LHCN-M2 (cell line): ENCODE measurements around the gene PM20D2. TPM values are rescaled to one million over a fixed set of nuclear protein-coding genes. Genes with fewer than 3 reads are reported as not detected.
"Not testable (repeated sequence)": the region's sequence is repeated elsewhere in the genome, so short reads cannot be mapped to it uniquely, and the experiment has no call there.

Experiments
- DNase-seq: peaks from one replicate; pipeline ENCODE4 v3.0.0-alpha.2; 2012; ENCODE audit warnings: low read depth
- polyA plus RNA-seq: library from polyadenylated mRNA; unstranded; fragments of >200 nt; gene quantifications from one replicate; pipeline ENCODE4 v1.2.1, GENCODE V29; 2012; ENCODE audit warnings: missing spikeins
- total RNA-seq: library from RNA; depleted of rRNA; stranded (reverse); fragments of >200 nt; gene quantifications from 2 replicates; pipeline ENCODE4 v1.2.3, GENCODE V29; 2014; rRNA removed

Gene PM20D2, protein sequence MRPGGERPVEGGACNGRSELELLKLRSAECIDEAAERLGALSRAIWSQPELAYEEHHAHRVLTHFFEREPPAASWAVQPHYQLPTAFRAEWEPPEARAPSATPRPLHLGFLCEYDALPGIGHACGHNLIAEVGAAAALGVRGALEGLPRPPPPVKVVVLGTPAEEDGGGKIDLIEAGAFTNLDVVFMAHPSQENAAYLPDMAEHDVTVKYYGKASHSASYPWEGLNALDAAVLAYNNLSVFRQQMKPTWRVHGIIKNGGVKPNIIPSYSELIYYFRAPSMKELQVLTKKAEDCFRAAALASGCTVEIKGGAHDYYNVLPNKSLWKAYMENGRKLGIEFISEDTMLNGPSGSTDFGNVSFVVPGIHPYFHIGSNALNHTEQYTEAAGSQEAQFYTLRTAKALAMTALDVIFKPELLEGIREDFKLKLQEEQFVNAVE
- 4.6 and 4.9 TPM in 2 replicates for total RNA-seq
- polyA plus RNA-seq: 1.0 TPM

DNA sequence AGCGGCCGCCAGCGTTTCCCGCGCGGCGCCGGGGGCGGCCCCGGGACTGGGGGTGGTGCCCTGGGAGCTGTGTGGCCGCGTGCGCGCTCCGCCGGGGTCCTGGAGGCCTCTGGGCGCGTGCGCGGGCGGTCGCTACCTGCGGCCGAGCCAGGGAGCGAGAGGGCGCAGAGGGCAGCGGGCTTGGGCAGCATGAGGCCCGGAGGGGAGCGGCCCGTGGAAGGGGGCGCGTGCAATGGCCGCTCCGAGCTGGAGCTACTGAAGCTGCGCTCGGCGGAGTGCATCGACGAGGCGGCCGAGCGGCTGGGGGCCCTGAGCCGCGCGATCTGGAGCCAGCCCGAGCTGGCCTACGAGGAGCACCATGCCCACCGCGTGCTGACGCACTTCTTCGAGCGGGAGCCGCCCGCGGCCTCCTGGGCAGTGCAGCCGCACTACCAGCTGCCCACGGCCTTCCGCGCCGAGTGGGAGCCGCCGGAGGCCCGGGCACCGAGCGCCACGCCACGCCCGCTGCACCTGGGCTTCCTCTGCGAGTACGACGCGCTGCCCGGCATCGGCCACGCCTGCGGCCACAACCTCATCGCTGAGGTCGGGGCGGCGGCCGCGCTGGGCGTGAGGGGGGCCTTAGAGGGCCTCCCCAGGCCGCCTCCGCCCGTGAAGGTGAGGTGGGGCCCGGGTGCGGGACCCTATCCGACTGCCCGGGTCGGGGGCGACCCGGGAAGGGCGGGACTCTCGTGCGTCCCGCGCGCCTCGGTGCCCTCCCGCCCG, at the start of gene PM20D2:
Gene PM20D2, plus strand, starts transcription at position 100 of the 762 bp plus-strand sequence. Its CDS starts 90 bp downstream, at position 190.
- peak; percentile 38 for DNase-seq

DNA sequence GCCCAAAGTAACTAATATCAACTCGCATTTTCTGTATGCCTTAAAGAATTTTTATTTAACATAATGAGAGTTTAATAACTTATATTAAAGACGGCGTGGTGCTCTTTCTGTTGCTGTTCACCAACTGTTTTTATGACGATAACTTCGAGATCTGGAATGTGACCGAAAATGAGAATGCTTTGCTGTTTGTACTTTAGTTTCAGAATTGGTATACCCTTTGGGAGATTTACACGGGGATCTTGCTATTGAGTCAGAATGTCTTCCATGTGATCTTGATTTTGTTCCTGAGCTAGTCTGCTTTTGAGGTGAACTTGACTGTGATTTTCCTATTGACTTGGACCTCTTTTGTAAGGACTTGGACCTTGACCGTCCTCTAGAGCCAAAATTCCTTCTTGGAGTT, 47.4 kb upstream of the PM20D2 start:
- DNase-seq: no peak

DNA sequence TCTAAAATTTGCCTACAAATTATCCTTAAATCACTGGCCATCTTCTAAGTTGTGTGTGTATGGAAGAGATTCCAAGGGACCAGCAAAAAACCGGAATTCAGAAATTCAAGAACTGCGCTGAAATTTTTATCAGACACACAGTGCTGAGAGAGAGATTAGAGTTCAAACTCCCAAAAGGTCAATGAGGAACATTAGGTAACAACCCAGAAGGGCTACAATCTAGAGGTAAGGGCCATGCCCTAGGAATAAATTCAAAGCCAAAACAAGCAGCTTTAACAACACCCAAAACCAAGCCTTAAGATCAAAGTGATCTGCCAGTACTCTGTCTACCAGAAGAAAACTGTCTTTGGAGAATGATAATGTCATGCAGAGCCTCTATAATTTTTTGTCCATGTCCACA, 45.7 kb upstream of the PM20D2 start:
- DNase-seq: no peak

DNA sequence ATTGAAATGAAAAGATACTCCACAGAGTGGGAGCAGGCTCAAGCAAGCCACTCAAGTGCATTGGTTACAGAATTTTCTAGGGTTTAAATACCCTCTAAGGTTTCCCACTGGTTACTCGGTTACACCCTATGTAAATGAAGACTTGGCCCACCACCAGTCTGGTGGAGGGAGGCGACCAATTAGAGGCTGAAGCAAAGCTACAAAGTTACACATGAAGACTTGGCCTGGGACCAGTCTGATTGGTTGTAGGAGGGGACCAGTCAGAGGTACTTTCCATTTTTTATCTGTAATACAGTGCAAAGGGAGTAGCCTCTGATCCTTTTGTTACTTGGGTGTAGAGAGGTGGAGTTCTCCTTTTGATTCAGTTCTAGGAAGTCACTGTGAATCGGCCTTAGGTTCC, 35.6 kb upstream of the PM20D2 start:
- DNase-seq: no peak

DNA sequence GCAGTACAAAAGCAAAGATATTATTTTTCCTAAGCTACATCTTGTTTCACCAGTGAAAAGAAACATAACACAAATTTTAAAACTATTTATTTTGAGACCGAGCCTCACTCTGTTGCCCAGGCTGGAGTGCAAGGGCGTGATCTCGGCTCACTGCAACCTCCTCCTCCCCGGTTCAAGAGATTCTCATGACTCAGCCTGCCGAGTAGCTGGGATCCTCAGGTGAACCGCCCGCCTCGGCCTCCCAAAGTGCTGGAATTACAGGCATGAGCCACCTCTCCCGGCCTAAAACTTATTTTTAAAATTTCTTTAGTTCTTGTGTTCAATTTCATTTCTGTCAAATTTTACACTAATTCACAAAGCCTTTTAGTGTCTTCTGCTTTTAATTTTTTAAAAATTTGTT, 33.9 kb upstream of the PM20D2 start:
- DNase-seq: no peak

DNA sequence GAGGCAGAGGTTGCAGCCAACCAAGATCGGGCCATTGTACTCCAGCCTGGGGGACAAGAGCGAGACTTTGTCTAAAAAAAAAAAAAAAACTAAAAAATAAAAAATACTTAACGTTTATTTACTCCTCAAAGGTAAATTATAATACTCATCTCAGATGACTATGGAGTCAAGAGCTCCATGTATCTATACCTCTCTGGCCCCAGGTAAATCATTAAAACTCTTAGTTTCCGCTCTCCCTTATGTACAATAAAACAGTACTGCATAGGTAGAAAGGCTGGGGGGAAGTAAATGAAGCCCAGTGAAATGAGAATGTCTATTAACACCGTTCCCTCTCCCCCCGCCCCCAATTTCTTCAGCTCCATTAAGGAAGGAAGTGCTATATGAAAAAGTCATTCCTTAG, 29.2 kb upstream of the PM20D2 start:
- no peak for DNase-seq

DNA sequence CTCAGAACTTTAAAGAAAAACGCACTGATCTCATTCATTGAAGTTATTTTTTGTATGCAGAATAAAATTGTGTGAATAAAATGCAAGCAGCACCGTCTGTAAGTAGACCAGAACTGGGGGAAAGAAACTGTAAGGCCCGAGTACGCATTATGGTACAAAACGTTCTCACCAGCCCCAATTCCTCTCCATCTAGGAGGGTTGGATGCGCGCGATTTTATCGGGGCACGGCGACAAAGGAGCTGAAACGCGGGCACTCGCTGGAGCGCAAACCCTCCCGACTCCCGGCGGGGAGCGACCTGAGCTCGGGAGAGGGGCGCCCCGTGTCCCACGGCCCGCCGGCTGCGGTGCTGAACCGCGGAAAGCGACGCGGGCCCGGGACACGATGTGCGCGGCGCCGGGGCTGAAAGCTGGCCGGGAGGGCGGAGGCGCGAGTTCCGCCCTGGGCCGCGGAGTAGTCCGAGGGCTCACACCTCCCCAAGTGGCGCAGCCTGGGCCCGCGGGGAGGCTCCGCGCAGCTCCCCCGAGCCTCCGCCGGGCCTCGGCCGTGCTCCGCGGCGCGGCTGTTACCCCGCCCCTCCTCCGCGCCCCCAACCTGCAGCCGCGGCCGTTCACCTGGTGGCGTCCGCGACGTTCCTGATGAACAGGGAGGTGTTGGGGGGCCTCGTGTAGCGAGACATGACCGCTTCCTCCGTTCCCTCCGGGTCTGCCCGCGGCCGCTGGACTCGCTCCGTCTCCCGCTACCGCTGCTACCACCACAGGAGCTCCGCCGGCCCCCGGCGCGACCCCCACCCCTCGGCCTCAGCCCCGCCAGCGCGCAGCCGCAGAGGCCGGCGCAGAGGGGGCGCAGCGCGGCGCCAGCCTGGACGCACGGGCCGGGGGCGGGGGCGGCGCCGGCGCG, 28.4 kb upstream of the PM20D2 start, which contains the start of gene SRSF12:
Gene SRSF12, minus strand, starts transcription at position 861 of the 898 bp plus-strand sequence. Its CDS starts 184 bp downstream, at position 677.
- DNase-seq: peak; percentile 5

DNA sequence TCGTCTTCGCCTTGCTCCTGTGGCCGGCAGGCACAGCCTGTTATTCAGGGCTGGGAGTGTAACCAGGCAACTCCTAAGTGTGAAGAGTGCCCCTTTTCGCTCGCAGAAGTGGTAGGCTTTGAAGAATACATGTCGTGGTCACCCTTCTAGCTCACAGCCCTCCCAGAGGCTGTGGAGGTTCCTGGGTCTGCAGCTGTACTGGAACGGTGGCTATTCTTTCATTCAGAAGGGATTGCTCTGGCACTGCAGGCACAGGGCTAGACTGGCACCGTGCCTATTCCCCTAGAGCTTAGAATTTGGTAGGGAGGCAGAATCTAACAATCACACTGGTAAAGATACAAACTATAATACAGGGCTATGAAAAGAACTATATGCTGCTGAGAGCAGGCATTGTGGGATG, 26.9 kb upstream of the PM20D2 start:
- DNase-seq: no peak

DNA sequence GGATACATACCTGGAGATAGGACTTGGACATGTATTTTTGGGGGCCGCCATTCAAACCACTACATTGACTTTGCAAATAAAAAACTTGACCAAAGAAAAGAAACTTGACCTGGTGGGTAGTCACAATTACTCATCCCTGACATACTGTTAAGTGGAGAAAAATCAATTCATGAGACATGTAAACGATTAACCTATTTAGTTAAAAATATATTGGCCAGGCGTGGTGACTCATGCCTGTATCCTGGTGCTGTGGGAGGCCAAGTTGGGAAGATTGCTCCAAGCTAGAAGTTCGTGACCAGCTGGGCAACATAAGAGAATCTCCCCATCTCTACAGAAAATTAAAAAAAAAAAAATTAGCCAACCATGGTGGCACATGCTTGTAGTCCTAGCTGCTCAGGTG, 25.5 kb upstream of the PM20D2 start:
- DNase-seq: no peak

DNA sequence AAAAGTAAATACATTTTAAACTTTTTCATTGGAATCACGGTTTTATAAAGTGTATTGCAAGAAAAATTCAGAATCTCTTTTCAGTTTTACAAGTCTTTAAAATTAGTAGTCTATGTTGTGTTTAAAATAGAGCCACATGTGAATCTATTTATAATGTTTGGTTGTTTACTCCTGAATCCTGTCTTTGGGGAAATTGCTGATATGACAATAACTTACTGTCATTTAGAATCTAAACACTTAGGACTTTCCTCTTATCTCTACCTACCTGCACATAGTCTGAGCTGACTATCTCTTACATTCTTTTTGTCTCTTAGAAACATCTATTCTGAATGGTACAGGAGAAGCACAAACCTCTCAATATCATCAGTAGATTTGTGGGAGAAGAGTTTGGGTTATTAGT, 23.9 kb upstream of the PM20D2 start:
- no peak for DNase-seq

DNA sequence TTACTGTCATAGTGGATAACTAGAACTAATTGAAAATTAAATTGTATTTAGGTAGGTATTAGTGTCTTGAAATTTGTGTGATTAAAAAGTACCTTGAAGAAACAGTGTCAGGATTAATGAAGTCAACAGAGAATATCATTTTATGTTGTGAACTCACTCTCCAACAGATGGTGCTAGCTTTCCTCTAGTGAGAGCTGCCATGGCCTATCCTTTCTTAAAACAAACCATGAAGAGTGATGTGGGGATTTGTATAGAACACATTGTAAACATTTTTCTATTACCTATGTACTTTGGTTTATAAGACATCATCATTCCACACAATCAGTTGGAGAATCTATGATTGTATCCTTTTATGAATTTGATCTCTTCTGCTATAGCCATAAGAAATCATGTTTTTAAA, 23.2 kb upstream of the PM20D2 start:
- DNase-seq: peak; percentile 26

DNA sequence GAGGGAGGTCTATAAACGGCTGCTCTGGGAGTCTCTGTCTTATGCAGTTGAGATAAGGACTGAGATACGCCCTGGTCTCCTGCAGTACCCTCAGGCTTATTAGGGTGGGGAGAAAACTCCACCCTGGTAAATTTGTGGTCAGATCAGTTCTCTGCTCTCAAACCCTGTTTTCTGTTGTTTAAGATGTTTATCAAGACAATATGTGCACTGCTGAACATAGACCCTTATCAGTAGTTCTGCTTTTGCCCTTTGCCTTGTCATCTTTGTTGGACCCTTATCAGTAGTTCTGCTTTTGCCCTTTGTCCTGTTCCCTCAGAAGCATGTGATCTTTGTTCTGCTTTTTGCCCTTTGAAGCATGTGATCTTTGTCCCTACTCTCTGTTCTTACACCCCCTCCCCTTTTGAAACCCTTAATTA, 17.6 kb upstream of the PM20D2 start:
- not testable (repeated sequence) for DNase-seq

DNA sequence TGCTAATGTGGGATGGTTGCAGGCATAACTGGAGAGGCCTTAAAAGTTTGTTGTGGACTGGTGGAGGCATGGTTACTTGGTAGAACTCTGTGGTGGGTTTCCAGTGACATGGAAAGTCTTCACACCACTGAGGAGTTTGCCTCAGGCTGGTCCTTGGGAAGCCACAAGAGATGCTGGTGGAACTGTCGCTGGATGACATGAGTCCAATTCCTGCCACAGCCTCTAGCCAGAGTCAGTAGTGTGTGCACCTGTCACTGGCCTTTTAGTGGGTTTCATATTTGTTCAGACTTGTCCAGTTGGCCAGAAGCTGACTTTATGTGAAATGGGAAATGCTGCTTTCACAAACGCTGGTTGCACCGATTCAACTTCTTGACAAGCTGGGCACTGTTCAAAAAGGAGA, 14.3 kb upstream of the PM20D2 start:
- DNase-seq: no peak

DNA sequence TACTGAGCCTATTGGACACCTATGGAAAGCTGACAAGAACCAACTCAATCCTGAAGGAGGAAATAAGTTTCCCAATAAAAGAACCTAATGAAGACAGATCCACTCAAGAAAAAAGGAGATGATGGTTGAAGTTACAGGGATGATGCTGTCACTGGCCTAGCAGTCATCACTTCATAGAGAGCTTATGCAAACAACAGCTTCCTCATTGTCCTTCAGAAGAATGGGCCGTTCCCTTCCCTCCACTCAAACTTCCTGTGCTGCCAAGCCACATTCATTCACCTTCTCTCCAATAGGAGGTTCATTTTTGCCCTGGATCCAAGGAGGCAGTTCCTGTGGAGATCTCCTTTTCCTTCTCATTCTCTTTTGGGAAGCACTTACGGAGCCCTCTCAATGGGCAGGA, 13.8 kb upstream of the PM20D2 start:
- no peak for DNase-seq

DNA sequence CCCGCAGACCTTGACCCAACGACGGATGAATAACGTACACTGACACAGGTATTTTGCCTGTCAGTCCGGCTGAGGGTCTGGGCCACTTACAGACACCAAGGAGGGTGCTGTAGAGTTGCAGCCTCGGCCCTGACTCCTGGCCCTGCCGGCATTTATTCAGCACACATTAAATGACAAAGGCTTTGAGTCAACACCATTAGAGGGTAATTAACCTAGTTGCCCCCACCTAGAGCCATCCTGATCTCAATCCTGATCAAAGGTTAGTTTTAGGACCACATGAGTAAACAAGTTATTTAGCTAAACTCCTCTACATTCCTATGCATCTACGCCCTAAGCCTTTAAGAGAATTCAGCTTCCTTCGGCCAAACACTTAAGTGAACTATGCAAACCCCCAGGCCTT, 11.9 kb upstream of the PM20D2 start:
- no peak for DNase-seq

DNA sequence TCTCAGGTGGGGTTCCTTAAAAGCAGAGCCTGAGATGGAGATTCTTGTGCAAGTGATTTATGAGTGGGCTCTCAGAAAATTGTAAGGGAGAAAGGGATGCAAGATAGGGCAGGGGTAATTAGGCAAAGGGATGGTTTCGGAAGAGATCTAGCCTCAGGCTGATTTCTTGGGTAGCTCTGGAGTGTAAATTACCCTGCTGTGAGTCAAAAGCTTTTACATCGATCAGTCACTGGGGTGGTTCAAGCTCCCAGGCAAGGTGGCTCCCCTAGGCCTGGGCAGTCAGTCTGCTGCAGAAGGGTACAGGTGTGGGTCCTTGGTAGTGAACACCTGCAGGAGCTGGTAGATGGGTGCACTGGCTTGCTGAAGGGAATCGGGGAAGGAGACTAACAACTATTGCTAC, 11.1 kb upstream of the PM20D2 start:
- no peak for DNase-seq

DNA sequence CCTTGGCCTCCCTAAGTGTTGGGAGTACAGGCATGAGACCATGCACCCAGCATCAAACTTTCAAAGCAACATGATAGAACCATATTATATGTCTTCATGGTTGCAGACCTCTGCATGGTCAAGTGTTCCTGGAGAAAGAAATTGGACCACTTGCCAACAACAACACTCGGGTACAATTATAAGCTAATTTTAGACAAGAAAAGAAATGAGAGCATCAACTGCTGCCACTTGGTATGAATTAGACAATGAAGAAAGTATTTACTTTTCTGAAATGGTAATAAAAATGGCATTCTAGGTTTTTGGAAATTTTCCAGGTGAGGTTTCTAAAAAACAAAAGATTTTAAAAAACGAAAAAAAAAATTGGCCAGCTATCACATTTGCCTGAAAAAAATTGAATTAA, 7.7 kb upstream of the PM20D2 start:
- DNase-seq: no peak

DNA sequence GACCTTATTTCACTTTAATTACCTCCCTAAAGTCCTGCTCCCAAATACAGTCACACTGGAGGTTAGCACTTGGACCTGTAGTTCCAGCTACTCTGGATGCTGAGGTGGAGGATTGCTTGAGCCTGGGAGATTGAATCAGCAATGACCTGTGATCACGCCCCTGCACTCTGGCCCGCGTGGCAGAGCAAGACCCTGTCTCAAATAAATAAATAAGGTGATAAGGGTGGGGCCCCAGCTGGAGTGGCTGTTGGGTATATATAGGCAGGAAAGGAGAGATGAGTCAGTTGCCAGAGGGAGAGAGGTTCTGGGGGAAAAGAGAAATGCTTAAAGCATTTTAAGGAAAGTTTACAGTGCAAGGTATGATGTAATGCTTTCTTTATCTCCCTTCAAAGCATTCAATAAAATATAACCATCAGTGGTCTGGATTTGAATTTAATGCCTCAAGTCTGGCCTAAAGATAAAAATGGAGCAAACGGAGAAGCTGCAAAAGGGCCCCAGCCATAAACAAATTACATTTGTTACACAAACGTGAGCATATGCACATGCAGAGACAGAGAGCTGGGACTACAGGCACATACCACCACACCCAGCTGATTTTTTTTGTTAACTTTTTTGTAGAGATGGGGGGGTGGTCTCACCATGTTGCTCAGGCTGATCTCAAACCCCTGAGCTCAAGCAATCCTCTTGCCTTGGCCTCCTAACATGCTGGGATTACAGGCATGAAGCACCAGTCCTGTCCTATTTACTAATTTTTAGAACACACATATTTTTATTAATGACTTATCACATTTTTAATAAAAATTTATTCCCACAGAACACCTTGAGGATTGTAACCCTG, 6.1 kb upstream of the PM20D2 start:
- no peak for DNase-seq

DNA sequence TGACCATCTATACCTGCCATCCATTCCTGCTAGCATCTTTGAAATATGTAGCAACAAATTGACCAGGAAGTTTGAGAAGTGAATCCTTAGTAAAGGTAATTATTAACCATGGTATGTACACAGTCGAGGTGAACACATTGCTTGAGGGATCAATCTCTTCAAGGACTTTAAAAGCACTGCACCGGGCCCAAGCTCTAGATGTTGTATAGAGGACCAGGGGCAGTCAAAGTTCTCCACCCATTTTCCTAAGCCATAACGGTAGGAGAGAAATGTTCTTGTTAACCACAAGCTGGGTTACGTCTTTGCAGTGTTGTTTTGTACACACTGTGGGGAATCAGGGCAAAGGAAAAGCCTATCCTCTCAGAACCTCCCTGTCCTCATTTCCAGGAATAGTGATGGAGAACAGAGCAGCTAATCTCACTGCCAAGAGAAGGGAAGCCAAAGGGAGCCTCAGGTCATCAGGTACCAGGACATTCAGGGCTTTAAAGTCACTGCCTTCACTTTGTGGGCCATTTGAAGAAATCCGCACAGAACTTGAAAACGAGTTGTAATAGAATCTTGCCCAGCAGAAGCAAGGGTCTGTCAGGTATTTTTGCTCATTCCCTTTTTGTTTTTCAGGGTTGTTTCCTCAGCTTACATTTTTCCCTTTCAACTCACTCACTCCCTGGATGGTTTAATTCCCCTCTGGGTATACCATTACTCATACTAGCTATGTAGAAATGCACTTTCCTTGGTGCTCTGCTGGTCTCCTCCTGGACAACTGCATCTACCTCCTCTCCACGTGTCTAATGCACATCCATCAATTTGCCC, 5.3 kb upstream of the PM20D2 start:
- no peak for DNase-seq

DNA sequence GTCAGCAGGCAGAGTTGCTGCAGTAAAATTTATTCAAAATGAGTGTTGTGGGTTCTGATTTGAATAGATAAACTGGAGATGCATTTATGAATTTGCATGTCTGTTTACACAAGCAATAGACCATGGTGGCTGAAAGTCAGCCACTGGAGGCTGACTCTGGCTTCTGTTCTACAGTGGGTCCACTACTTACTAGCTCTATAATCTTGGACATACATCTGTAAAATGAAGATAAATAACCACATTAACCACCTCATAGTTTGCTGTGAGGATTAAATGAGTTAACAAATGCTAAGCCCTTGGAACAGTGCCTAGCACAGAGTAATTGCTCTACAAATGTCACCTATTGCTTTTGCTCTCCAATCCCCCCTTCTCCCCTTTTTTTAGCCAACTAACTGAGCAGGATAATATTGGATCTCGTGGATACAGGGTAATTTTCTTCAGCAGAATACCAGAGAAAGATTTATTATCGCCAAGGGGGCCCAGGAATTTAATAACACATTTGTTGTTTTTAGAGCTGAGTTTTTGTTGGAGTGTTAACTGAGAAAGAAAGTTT, 1.4 kb upstream of the PM20D2 start:
- DNase-seq: no peak
